ENCODE results near the gene CEP43. TPM values are rescaled to one million over a fixed set of nuclear protein-coding genes. Genes with fewer than 3 reads are reported as not detected.

Gene CEP43
- 22.0 TPM for total RNA-seq

DNA sequence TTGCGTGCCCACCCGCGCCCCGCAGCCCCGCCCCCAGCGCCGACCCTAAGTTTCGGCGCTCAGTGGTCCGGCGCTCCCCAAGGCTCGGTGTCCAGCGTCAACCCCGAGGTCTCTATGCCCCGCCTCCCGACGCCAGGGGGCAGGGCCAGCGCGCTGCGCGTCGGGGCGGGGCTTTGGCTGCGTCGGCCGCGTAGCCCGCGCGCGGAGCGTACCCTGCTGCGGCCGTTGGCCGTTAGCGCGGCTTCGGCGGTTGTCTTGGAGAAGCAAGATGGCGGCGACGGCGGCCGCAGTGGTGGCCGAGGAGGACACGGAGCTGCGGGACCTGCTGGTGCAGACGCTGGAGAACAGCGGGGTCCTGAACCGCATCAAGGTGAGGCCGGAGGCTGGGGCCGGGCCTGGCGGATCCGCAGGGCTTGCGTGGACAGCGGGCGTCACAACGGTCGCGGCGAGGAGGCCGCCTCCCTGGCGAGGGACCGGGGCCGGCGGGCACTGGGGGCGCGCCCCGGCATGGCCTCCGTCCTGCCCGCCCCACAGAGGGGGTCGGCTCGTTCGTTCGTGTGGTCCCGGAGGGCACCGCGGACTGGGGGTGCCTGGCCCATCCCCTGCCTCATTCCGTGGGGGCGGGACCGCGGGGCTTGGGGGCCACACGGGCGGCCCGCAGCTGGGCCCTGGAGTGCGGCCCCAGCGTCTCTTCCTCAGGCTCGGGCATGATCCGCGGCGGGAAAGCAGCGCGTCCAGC, at the start of gene CEP43:
TSS of gene CEP43 (plus strand) at position 253 of the 739 bp plus-strand sequence. CDS start at position 269, 16 bp downstream.
- peak; percentile 95 for DNase-seq (ENCODE audit: low spot score)

GRCh38 chr6:166949528-166950442, 49.4 kb upstream of the CEP43 start:
- DNase-seq (ENCODE audit: low spot score): no peak

- DNase-seq (ENCODE audit: low spot score): no peak
Observed at GRCh38 chr6:166950443-166950821, 48.8 kb upstream of the CEP43 start.

DNA sequence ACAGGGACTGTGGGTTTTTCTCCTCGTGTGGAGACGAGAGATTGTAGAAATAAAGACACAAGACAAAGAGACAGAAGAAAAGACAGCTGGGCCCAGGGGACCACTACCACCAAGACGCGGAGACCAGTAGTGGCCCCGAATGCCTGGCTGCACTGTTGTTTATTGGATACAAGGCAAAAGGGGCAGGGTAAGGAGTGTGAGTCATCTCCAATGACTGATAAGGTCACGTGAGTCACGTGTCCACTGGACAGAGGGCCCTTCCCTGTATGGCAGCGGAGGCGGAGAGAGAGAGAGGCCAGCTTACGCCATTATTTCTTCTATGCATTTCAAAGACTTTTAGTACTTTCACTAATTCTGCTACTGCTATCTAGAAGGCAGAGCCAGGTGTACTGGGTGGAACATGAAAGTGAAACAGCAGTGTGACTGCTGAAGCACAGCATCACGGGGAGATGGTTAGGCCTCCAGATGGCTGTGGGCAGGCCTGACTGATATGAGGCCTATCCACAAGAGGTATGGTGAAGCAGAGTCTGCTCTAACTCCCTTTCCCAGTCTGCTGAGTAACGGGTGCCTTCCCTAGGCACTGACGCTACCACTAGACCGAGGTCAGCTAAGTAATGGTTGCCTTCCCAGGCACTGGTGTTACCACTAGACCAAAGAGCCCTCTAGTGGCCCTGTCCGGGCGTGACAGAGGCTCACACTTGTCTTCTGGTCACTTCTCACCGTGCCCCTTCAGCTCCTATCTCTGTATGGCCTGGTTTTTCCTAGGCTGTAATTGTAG, 48.1 kb upstream of the CEP43 start:
- peak; percentile 67 for DNase-seq (ENCODE audit: low spot score)

DNA sequence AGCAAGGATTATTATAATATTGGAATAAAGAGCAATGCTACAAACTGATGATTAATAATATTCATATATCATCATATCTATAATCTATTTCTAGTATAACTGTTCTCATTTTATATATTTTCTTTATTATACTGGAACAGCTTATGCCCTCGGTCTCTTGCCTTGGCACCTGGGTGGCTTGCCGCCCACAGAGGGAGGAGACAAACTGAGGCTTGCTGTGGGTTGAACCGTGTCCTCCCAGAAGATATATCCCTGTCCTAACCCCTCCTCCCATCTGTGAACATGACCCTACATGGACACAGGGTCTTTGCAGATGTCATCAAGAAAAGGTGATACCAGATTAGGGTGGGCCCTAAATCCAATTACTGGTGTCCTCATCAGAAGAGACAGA, 47.5 kb upstream of the CEP43 start:
- no peak for DNase-seq (ENCODE audit: low spot score)

DNA sequence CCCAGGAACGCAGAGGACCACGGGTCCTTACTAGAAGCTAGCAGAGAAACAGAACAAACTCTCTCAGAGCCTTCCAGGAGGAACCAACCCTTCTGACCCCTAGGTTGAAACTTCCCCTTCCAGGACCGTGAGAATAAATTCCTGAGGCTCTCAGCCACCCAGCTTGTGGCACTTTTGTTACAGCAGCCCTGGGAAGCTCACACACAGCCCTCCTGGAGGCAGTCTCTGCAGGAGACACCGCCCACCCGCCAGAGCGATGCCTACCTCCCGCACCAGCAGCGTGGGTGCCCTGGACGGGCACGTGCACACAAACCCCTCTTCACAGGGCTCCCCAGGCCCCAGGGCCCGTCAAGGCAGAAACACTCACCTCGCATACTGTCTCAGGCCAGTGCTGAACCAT, 47.1 kb upstream of the CEP43 start:
- DNase-seq (ENCODE audit: low spot score): no peak

GRCh38 chr6:166952567-166953486, 46.4 kb upstream of the CEP43 start:
- no peak for DNase-seq (ENCODE audit: low spot score)

DNA sequence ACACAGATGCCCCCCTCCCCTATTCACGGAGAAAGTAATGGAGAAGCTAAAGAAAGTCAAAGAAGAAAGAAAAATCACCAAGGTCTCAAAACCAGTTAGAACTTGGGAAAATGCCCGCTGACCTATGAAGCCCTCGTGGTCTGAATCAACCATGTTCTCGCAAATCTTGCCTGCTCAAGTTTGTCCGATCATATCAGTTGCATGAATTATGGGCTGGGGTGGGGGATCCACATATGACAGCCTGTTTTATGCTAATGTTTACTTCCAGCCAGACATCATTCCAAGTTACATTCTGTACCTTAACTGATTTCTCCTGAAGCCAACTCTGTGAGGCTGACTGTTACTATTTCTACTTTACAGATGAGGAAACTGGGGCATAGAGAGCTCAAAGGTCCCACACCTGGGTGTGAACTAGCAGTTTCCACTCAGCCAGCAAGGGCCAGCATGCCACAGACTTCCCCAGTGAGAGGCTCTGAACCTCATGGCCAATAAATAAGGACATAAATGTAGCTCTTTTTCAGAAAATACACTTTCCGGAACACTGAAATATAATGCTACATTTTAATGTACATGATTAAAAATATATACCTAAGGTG, 45.0 kb upstream of the CEP43 start:
- no peak for DNase-seq (ENCODE audit: low spot score)

- no peak for DNase-seq (ENCODE audit: low spot score)
Observed at GRCh38 chr6:166955121-166955864, 43.9 kb upstream of the CEP43 start.

DNA sequence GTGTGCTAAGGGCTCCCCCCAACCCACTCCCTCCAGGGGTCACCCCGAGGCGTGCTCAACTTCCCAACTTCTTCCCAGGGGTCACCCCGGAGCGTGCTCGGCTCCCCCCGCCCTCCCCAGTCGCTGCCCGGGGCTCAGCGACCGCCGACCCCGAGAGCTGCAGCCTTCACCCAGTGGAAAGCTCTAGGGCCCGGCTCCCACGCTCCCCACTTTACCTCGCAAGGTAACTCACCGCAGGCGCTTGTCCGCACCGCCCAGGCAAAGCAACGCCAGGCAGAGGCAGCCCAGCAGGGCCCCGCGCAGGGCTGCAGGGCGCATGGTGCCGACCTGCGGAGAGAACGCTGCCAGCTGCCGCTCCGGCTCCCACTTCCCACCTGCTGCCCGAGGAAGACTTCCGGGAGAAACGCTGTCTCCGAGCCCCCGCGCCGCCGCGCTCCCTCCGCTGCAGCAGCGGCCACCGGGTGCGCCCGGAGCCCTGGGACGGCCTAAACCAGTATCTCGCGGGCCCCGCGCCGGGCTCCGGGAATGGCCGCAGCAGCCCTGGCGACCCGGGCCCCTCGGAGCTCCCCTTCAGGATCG, 43.2 kb upstream of the CEP43 start:
- no peak for DNase-seq (ENCODE audit: low spot score)

GRCh38 chr6:166956444-166957086, 42.6 kb upstream of the CEP43 start, which contains the start of gene RNASET2:
RNASET2 (minus strand) TSS chr6:166956550; CDS start chr6:166956182, 368 bp downstream.
- DNase-seq (ENCODE audit: low spot score): peak; percentile 99

- DNase-seq (ENCODE audit: low spot score): peak; percentile 65
Observed at GRCh38 chr6:166957087-166957804, 42.0 kb upstream of the CEP43 start.

DNA sequence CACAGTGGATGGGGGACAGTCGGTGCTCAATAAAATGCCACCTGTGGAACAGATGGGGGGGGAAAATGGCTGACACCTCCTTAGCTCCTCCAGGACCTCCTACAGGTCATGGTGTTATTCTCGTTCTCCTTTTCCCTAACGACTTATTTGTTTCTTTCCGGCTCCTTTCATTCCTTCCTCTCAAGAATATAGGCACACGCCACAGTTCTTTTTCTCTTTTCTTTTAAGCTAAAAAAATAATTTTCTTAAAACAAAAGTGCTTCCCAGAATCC, 41.5 kb upstream of the CEP43 start:
- no peak for DNase-seq (ENCODE audit: low spot score)

- DNase-seq (ENCODE audit: low spot score): no peak
Observed at GRCh38 chr6:166958926-166959861, 40.0 kb upstream of the CEP43 start.

DNA sequence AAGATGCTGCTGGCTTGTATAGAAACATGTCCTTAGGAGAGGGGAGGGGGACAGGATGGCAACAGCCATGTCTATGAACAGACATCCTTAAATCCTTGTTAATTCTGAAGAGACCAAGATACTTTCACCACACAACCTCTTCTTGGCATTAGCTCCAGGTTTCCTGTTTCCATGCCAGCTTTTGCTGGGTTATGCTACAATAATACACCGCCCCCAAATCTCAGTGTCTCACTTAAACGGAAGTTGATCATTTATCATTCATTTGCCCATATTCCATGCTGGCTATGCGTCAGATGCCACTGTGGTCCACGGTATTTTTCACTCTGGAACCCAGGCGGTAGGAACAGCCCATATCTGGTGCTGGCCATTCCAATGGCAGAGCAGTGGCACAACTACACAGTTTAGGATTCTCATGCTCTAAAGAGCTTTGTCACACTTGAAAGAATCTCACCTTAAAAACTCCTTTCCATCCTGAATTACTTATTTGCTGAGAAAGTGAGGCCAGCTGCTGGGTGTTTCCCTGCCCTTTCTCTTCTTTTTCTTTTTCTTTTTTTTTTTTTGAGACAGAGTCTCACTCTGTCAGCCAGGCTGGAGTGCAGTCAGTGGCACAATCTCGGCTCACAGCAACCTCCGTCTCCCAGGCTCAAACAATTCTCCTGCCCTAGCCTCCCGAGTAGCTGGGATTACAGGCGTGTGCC, 39.1 kb upstream of the CEP43 start:
- no peak for DNase-seq (ENCODE audit: low spot score)

- DNase-seq (ENCODE audit: low spot score): no peak
Observed at GRCh38 chr6:166960609-166960978, 38.6 kb upstream of the CEP43 start.

DNA sequence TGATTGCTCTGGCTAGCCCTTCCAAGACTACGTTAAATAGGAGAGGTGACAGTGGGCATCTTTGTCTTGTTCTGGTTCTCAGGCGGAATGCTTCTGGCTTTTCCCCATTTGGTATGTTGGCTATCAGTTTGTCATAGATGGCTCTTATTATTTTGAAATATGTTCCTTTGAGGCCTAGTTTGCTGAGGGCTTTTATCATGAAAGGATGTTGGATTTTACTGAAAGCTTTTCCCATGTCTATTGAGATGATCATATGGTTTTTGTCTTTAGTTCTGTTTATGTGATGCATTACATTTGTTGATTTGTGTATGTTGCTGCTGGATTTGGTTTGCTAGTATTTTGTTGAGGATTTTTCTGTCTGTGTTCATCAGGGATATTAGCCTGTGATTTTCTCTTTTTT, 32.9 kb upstream of the CEP43 start:
- DNase-seq (ENCODE audit: low spot score): no peak
